ENCODE measurements around the gene NRAP.

DNA sequence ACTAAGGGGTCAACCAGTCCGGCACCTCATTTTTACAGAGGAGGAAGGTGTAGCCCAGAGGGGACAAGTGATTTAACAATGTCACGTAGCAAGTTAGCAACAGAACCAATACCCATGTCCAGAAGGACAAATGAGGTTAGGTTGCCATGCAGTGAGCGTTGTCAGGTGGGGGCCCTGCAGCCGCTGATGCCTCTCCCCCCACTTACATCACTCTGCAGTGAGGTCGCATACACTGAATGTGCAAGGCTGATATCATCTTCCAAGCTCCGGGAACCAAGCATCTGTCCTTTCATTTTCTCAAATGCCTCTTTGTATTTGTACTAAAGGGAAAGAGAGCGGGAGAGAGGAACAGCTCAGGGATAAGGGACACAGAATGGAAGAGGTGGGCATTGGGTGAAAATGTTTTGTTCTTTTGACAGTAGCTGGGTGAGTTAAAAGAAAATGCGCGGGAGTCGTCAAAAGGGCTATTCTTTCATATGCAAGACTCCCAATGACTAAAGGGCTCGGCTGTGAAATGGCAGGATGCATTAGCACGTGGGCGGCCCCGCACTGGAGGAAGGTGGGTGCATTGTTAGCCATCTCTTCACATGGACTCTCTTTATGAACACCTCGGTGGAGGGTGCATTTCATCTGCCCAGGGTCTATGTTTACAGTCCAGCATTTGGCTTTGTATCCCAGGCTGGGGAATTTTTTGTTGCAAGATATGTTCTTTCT is 49.7 kb downstream of the NRAP start:
- TF ChIP-seq BHLHE40 (IDR thresholded peaks at IDR 0.05; ENCODE audit: borderline replicate concordance in 1 of 2, low read depth in 2 of 2, low read length in 1 of 2) (no peak), KLF5 (IDR thresholded peaks at IDR 0.05; ENCODE audit: partially characterized antibody) (no peak), SP1 (IDR thresholded peaks at IDR 0.05; ENCODE audit: low read depth, low read length) (no peak), ZNF24 (IDR thresholded peaks at IDR 0.05) (no peak), POLR2AphosphoS5 (IDR thresholded peaks at IDR 0.05; ENCODE audit: low read length) (no peak), ZBED1 (IDR thresholded peaks at IDR 0.05; ENCODE audit: borderline replicate concordance) (no peak), RAD21 (IDR thresholded peaks at IDR 0.05; ENCODE audit: insufficient read depth, low read depth, low read length) (no peak)
- TF ChIP-seq, protein P1, sequence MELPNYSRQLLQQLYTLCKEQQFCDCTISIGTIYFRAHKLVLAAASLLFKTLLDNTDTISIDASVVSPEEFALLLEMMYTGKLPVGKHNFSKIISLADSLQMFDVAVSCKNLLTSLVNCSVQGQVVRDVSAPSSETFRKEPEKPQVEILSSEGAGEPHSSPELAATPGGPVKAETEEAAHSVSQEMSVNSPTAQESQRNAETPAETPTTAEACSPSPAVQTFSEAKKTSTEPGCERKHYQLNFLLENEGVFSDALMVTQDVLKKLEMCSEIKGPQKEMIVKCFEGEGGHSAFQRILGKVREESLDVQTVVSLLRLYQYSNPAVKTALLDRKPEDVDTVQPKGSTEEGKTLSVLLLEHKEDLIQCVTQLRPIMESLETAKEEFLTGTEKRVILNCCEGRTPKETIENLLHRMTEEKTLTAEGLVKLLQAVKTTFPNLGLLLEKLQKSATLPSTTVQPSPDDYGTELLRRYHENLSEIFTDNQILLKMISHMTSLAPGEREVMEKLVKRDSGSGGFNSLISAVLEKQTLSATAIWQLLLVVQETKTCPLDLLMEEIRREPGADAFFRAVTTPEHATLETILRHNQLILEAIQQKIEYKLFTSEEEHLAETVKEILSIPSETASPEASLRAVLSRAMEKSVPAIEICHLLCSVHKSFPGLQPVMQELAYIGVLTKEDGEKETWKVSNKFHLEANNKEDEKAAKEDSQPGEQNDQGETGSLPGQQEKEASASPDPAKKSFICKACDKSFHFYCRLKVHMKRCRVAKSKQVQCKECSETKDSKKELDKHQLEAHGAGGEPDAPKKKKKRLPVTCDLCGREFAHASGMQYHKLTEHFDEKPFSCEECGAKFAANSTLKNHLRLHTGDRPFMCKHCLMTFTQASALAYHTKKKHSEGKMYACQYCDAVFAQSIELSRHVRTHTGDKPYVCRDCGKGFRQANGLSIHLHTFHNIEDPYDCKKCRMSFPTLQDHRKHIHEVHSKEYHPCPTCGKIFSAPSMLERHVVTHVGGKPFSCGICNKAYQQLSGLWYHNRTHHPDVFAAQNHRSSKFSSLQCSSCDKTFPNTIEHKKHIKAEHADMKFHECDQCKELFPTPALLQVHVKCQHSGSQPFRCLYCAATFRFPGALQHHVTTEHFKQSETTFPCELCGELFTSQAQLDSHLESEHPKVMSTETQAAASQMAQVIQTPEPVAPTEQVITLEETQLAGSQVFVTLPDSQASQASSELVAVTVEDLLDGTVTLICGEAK (IDR thresholded peaks at IDR 0.05; ENCODE audit: borderline replicate concordance): no peak

All from GM12878 (cell line).